WTC11 (cell line): ENCODE measurements around the gene TMCO2. TPM values are rescaled to one million over a fixed set of nuclear protein-coding genes. Genes with fewer than 3 reads are reported as not detected.
A peak's percentile ranks its signal among the peaks of the same experiment; 100 is the strongest.

ENCODE experiments used
- ATAC-seq: fragments of 200-7000 bp; cut with Tn5 transposase; 2 replicates; pipeline ENCODE4 v1.10.0; 2021; ENCODE audit warnings: mild to moderate bottlenecking, moderate library complexity
- CTCF ChIA-PET: fragments of 300-600 bp; sonication (Branson Sonifier 250); formaldehyde crosslinking; loops from one replicate; lab custom pipeline; 2021; ENCODE audit warnings: antibody characterized with exemption; lab: Charles Lee
- POLR2A ChIA-PET: fragments of 350-600 bp; sonication (Branson Sonifier 250); formaldehyde crosslinking; loops from one replicate; lab custom pipeline; 2021; ENCODE audit warnings: antibody characterized with exemption; lab: Charles Lee
- DNase-seq: peaks from one replicate; pipeline ENCODE4 v3.0.0; 2021; ENCODE audit warnings: low spot score
- H3K27ac Mint-ChIP-seq: 2 replicates; pipeline ENCODE4 v1.8.0; 2021; ENCODE audit warnings: mixed read lengths
- H3K27me3 Mint-ChIP-seq: 2 replicates; pipeline ENCODE4 v1.8.0; 2021; ENCODE audit warnings: low read depth, mild to moderate bottlenecking, moderate library complexity, mixed read lengths
- H3K36me3 Mint-ChIP-seq: 2 replicates; pipeline ENCODE4 v1.8.0; 2021; ENCODE audit warnings: mixed read lengths
- H3K4me1 Mint-ChIP-seq: 2 replicates; pipeline ENCODE4 v1.8.0; 2022; ENCODE audit warnings: mixed read lengths
- H3K4me3 Mint-ChIP-seq: 2 replicates; pipeline ENCODE4 v1.8.0; 2021; ENCODE audit warnings: mild to moderate bottlenecking, moderate library complexity, mixed read lengths
- H3K9me3 Mint-ChIP-seq: 2 replicates; pipeline ENCODE4 v1.8.0; 2021; ENCODE audit warnings: mixed read lengths
- ATF1 ChIP-seq: sonication (generic); formaldehyde crosslinking; IDR thresholded peaks from 2 replicates; pipeline ENCODE4 v1.8.1; 2023; ENCODE audit warnings: mild to moderate bottlenecking, moderate library complexity, missing genetic modification reagents
- CBFB ChIP-seq: sonication (generic); formaldehyde crosslinking; IDR thresholded peaks from 2 replicates; pipeline ENCODE4 v1.8.1; 2022; ENCODE audit warnings: mild to moderate bottlenecking, low read depth, missing genetic modification reagents
- CREM ChIP-seq: sonication (generic); formaldehyde crosslinking; IDR thresholded peaks from 2 replicates; pipeline ENCODE4 v1.8.1; 2022; ENCODE audit warnings: mild to moderate bottlenecking, missing genetic modification reagents, moderate library complexity
- FOXK1 ChIP-seq: sonication (generic); formaldehyde crosslinking; IDR thresholded peaks from 2 replicates; pipeline ENCODE4 v1.8.0; 2022; ENCODE audit warnings: mild to moderate bottlenecking, moderate library complexity, missing genetic modification reagents
- JUN ChIP-seq: sonication (generic); formaldehyde crosslinking; IDR thresholded peaks from 2 replicates; pipeline ENCODE4 v1.8.0; 2023; ENCODE audit warnings: mild to moderate bottlenecking, missing genetic modification reagents
- KAT7 ChIP-seq: sonication (generic); formaldehyde crosslinking; IDR thresholded peaks from 2 replicates; pipeline ENCODE4 v1.8.1; 2023; ENCODE audit warnings: missing genetic modification reagents, mild to moderate bottlenecking, borderline replicate concordance
- MYBL2 ChIP-seq: sonication (generic); formaldehyde crosslinking; IDR thresholded peaks from 2 replicates; pipeline ENCODE4 v1.8.1; 2023; ENCODE audit warnings: mild to moderate bottlenecking, moderate library complexity, missing genetic modification reagents
- NFE2L1 ChIP-seq: sonication (generic); formaldehyde crosslinking; IDR thresholded peaks from 2 replicates; pipeline ENCODE4 v1.8.1; 2023; ENCODE audit warnings: missing genetic modification reagents
- NR2C2 ChIP-seq: sonication (generic); formaldehyde crosslinking; IDR thresholded peaks from 2 replicates; pipeline ENCODE4 v1.8.0; 2022; ENCODE audit warnings: mild to moderate bottlenecking, missing genetic modification reagents
- NR3C1 ChIP-seq: sonication (generic); formaldehyde crosslinking; conservative IDR thresholded peaks from 2 replicates; pipeline ENCODE4 v1.8.1; 2023; ENCODE audit warnings: low read depth, mild to moderate bottlenecking, missing genetic modification reagents
- ZNF232 ChIP-seq: sonication (generic); formaldehyde crosslinking; IDR thresholded peaks from 2 replicates; pipeline ENCODE4 v1.8.0; 2022; ENCODE audit warnings: mild to moderate bottlenecking, missing genetic modification reagents
- ZNF396 ChIP-seq: fragments of 250-450 bp; sonication (Bioruptor Pico); IDR thresholded peaks from 2 replicates; pipeline ENCODE4 v1.8.0; 2021; ENCODE audit warnings: mild to moderate bottlenecking, moderate library complexity, borderline replicate concordance
- total RNA-seq: library from RNA; stranded (reverse); gene quantifications from 3 replicates; pipeline ENCODE4 v1.2.3, GENCODE V29; 2021
- TF ChIP-seq, protein P1 (sequence below): sonication (generic); formaldehyde crosslinking; IDR thresholded peaks from 2 replicates; pipeline ENCODE4 v1.8.0; 2022; ENCODE audit warnings: mild to moderate bottlenecking, missing genetic modification reagents
- TF ChIP-seq, protein P2 (sequence below): sonication (generic); formaldehyde crosslinking; IDR thresholded peaks from 2 replicates; pipeline ENCODE4 v1.8.0; 2022; ENCODE audit warnings: mild to moderate bottlenecking, missing genetic modification reagents
- TF ChIP-seq, protein P3 (sequence below): fragments of 250-450 bp; sonication (Bioruptor Pico); IDR thresholded peaks from 2 replicates; pipeline ENCODE4 v1.9.0; 2021; ENCODE audit warnings: moderate library complexity, mild to moderate bottlenecking, inconsistent platforms, borderline replicate concordance
- TF ChIP-seq, protein P4 (sequence below): fragments of 250-450 bp; sonication (Bioruptor Pico); IDR thresholded peaks from 2 replicates; pipeline ENCODE4 v1.9.0; 2021; ENCODE audit warnings: mild to moderate bottlenecking, borderline replicate concordance
- TF ChIP-seq, protein P5 (sequence below): sonication (generic); formaldehyde crosslinking; IDR thresholded peaks from 2 replicates; pipeline ENCODE4 v1.8.0; 2023; ENCODE audit warnings: missing genetic modification reagents, mild to moderate bottlenecking, borderline replicate concordance
- TF ChIP-seq, protein P6 (sequence below): fragments of 250-450 bp; sonication (Bioruptor Pico); IDR thresholded peaks from 2 replicates; pipeline ENCODE4 v2.1.2; 2022; ENCODE audit warnings: mild to moderate bottlenecking, moderate library complexity
- TF ChIP-seq, protein P7 (sequence below): sonication (generic); formaldehyde crosslinking; IDR thresholded peaks from 2 replicates; pipeline ENCODE4 v1.8.1; 2023; ENCODE audit warnings: mild to moderate bottlenecking, missing genetic modification reagents, moderate library complexity
- TF ChIP-seq, protein P8 (sequence below): sonication (generic); formaldehyde crosslinking; IDR thresholded peaks from 2 replicates; pipeline ENCODE4 v1.8.1; 2023; ENCODE audit warnings: mild to moderate bottlenecking, missing genetic modification reagents

The TMCO2 gene
- total RNA-seq, 1 experiment from 2014 or later: not detected

DNA sequence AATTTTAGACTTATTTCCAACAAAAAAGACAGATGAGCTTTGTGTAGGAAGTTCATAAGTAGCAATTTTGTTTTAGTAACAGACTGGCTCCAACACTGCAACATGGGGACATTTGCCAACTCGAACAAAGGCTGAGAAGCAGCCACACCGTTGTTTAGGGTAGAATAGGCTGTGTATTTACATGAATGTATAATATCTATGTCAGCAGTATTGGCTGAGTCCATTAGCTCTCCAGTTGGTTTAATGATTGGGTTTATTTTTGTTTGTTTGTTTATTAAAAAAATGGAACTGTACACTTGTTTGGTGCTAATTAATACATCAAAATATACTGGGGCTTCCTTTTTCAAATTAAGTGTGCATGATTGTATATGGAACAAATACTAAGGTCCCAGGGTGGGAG lies 7.3 kb upstream of the TMCO2 start (continued):
- TF ChIP-seq, protein P1, sequence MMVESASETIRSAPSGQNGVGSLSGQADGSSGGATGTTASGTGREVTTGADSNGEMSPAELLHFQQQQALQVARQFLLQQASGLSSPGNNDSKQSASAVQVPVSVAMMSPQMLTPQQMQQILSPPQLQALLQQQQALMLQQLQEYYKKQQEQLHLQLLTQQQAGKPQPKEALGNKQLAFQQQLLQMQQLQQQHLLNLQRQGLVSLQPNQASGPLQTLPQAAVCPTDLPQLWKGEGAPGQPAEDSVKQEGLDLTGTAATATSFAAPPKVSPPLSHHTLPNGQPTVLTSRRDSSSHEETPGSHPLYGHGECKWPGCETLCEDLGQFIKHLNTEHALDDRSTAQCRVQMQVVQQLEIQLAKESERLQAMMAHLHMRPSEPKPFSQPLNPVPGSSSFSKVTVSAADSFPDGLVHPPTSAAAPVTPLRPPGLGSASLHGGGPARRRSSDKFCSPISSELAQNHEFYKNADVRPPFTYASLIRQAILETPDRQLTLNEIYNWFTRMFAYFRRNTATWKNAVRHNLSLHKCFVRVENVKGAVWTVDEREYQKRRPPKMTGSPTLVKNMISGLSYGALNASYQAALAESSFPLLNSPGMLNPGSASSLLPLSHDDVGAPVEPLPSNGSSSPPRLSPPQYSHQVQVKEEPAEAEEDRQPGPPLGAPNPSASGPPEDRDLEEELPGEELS (CRISPR knock-in tag): no peak
- TF ChIP-seq, protein P2, sequence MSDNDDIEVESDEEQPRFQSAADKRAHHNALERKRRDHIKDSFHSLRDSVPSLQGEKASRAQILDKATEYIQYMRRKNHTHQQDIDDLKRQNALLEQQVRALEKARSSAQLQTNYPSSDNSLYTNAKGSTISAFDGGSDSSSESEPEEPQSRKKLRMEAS (CRISPR knock-in tag): no peak
- TF ChIP-seq CREM (CRISPR knock-in tag) (no peak), ATF1 (CRISPR knock-in tag) (no peak)
- TF ChIP-seq, all 79 proteins: peak for 0

DNA sequence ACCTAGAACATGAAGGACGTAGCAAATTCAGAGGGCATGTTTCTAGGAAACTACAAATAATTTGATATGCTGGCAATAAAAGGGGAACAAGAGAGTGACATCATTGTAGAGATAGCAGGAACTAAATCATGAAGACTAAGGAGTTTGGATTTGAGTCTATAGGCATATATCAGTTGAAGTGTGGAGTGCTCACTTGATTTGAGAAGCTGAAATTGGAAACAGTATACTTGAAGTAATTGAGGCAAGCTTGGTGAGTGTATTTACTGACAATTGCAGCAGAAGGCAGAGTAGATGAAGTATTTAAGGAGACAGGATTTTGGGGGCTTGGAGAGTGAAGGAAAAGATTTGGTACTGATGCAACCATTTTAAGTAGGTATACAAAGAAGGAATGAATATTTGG lies 6.4 kb upstream of the TMCO2 start:
- Mint-ChIP-seq H3K4me3 (no peak overlapping the region), H3K36me3 (peaks cover 24% of the 10 kb centered on the region), H3K9me3 (no peaks in the 10 kb centered on the region), H3K4me1 (no peaks in the 10 kb centered on the region), H3K27ac (peak overlapping the region; percentile 70), H3K27me3 (no peaks in the 10 kb centered on the region)
- ATAC-seq (no peak), DNase-seq (no peak)
- ChIA-PET POLR2A (no interaction called here), CTCF (interaction anchor here (1.8 to 3.2 kb wide), 3 partner anchors 74 to 97 kb away, joined by 6 to 11 read pairs (median 8); no protein-coding TSS in a partner anchor)
- TF ChIP-seq ZNF396 (CRISPR knock-in tag): no peak
- TF ChIP-seq FOXK1 (CRISPR knock-in tag): no peak
- TF ChIP-seq, protein P3, sequence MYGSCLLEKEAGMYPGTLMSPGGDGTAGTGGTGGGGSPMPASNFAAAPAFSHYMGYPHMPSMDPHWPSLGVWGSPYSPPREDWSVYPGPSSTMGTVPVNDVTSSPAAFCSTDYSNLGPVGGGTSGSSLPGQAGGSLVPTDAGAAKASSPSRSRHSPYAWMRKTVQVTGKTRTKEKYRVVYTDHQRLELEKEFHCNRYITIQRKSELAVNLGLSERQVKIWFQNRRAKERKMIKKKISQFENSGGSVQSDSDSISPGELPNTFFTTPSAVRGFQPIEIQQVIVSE (CRISPR knock-in tag): no peak
- no peak for TF ChIP-seq NR3C1 (CRISPR knock-in tag)
- TF ChIP-seq, protein P4, sequence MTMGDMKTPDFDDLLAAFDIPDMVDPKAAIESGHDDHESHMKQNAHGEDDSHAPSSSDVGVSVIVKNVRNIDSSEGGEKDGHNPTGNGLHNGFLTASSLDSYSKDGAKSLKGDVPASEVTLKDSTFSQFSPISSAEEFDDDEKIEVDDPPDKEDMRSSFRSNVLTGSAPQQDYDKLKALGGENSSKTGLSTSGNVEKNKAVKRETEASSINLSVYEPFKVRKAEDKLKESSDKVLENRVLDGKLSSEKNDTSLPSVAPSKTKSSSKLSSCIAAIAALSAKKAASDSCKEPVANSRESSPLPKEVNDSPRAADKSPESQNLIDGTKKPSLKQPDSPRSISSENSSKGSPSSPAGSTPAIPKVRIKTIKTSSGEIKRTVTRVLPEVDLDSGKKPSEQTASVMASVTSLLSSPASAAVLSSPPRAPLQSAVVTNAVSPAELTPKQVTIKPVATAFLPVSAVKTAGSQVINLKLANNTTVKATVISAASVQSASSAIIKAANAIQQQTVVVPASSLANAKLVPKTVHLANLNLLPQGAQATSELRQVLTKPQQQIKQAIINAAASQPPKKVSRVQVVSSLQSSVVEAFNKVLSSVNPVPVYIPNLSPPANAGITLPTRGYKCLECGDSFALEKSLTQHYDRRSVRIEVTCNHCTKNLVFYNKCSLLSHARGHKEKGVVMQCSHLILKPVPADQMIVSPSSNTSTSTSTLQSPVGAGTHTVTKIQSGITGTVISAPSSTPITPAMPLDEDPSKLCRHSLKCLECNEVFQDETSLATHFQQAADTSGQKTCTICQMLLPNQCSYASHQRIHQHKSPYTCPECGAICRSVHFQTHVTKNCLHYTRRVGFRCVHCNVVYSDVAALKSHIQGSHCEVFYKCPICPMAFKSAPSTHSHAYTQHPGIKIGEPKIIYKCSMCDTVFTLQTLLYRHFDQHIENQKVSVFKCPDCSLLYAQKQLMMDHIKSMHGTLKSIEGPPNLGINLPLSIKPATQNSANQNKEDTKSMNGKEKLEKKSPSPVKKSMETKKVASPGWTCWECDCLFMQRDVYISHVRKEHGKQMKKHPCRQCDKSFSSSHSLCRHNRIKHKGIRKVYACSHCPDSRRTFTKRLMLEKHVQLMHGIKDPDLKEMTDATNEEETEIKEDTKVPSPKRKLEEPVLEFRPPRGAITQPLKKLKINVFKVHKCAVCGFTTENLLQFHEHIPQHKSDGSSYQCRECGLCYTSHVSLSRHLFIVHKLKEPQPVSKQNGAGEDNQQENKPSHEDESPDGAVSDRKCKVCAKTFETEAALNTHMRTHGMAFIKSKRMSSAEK: no peak
- TF ChIP-seq CBFB (CRISPR knock-in tag): no peak
- TF ChIP-seq ZNF232 (CRISPR knock-in tag): no peak
- no peak for TF ChIP-seq JUN (CRISPR knock-in tag)
- TF ChIP-seq, protein P5, sequence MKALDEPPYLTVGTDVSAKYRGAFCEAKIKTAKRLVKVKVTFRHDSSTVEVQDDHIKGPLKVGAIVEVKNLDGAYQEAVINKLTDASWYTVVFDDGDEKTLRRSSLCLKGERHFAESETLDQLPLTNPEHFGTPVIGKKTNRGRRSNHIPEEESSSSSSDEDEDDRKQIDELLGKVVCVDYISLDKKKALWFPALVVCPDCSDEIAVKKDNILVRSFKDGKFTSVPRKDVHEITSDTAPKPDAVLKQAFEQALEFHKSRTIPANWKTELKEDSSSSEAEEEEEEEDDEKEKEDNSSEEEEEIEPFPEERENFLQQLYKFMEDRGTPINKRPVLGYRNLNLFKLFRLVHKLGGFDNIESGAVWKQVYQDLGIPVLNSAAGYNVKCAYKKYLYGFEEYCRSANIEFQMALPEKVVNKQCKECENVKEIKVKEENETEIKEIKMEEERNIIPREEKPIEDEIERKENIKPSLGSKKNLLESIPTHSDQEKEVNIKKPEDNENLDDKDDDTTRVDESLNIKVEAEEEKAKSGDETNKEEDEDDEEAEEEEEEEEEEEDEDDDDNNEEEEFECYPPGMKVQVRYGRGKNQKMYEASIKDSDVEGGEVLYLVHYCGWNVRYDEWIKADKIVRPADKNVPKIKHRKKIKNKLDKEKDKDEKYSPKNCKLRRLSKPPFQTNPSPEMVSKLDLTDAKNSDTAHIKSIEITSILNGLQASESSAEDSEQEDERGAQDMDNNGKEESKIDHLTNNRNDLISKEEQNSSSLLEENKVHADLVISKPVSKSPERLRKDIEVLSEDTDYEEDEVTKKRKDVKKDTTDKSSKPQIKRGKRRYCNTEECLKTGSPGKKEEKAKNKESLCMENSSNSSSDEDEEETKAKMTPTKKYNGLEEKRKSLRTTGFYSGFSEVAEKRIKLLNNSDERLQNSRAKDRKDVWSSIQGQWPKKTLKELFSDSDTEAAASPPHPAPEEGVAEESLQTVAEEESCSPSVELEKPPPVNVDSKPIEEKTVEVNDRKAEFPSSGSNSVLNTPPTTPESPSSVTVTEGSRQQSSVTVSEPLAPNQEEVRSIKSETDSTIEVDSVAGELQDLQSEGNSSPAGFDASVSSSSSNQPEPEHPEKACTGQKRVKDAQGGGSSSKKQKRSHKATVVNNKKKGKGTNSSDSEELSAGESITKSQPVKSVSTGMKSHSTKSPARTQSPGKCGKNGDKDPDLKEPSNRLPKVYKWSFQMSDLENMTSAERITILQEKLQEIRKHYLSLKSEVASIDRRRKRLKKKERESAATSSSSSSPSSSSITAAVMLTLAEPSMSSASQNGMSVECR (CRISPR knock-in tag): no peak
- TF ChIP-seq, protein P6, sequence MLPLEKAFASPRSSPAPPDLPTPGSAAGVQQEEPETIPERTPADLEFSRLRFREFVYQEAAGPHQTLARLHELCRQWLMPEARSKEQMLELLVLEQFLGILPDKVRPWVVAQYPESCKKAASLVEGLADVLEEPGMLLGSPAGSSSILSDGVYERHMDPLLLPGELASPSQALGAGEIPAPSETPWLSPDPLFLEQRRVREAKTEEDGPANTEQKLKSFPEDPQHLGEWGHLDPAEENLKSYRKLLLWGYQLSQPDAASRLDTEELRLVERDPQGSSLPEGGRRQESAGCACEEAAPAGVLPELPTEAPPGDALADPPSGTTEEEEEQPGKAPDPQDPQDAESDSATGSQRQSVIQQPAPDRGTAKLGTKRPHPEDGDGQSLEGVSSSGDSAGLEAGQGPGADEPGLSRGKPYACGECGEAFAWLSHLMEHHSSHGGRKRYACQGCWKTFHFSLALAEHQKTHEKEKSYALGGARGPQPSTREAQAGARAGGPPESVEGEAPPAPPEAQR (CRISPR knock-in tag): no peak
- no peak for TF ChIP-seq NFE2L1
- no peak for TF ChIP-seq KAT7
- TF ChIP-seq NR2C2 (CRISPR knock-in tag): no peak
- TF ChIP-seq, protein P7, sequence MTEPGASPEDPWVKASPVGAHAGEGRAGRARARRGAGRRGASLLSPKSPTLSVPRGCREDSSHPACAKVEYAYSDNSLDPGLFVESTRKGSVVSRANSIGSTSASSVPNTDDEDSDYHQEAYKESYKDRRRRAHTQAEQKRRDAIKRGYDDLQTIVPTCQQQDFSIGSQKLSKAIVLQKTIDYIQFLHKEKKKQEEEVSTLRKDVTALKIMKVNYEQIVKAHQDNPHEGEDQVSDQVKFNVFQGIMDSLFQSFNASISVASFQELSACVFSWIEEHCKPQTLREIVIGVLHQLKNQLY: no peak
- TF ChIP-seq, protein P8, sequence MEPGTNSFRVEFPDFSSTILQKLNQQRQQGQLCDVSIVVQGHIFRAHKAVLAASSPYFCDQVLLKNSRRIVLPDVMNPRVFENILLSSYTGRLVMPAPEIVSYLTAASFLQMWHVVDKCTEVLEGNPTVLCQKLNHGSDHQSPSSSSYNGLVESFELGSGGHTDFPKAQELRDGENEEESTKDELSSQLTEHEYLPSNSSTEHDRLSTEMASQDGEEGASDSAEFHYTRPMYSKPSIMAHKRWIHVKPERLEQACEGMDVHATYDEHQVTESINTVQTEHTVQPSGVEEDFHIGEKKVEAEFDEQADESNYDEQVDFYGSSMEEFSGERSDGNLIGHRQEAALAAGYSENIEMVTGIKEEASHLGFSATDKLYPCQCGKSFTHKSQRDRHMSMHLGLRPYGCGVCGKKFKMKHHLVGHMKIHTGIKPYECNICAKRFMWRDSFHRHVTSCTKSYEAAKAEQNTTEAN: no peak
- TF ChIP-seq MYBL2 (CRISPR knock-in tag): no peak
